ENCODE results near the gene EGFLAM. TPM values are rescaled to one million over a fixed set of nuclear protein-coding genes. Genes with fewer than 3 reads are reported as not detected.

The EGFLAM gene
- total and polyA plus RNA-seq, 2 of the 4 experiments (the other 2 are of a cell fraction), result 0.77 to 1.1 TPM

DNA sequence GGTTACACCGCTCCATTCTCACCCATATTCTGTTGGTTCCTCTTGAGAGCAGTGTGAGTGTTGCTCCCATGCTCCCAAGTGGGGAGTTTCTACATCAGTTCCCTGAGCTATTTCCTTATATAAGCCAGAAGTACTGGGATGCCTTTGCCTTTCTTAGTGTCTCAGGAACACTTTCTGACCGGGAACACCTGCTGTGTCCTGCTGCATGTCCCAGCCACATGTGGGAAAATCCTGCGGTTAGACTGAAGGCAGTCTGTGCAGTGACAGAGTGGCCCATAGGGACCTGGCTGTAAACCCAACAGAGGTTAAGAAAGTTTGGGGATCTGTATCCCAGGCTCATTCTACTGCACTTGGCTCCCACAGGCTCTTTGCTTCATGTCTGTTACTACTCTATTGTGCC, 126.0 kb downstream of the EGFLAM start:
- Histone ChIP-seq H3K27me3 (ENCODE audit: control insufficient read depth, insufficient read depth, low read length) (peaks cover 10% of the 10 kb centered on the region), H3K4me2 (ENCODE audit: low read depth, low read length) (no peak overlapping the region), H3K4me3 (ENCODE audit: insufficient read depth, low read depth, low read length) (no peak overlapping the region), H2BK15ac (ENCODE audit: low read depth, low read length) (no peak overlapping the region), H3K4ac (ENCODE audit: low read depth, low read length) (no peak overlapping the region), H2BK5ac (ENCODE audit: low read depth, low read length, poor library complexity, severe bottlenecking) (no peak overlapping the region), H2AK9ac (replicated peaks; ENCODE audit: low read depth, low read length, poor library complexity) (no peak overlapping the region), H2AK5ac (ENCODE audit: low read depth, low read length) (no peak overlapping the region), H3K4me1 (ENCODE audit: control insufficient read depth, insufficient read depth, low read length) (no peaks in the 10 kb centered on the region; the same call in 1 of the 2 replicates), H3K23ac (ENCODE audit: low read depth, low read length) (no peak overlapping the region), H3K9me1 (ENCODE audit: insufficient read depth, low read length) (no peaks in the 10 kb centered on the region), H3K56ac (ENCODE audit: extremely low read depth, insufficient read depth, low read length) (no peak overlapping the region), H4K5ac (ENCODE audit: low read depth, low read length) (no peak overlapping the region), H3K9me3 (ENCODE audit: control insufficient read depth, insufficient read depth, low read length) (no peaks in the 10 kb centered on the region), H2BK20ac (ENCODE audit: low read depth, low read length) (no peak overlapping the region), H3K79me1 (ENCODE audit: low read depth in 1 of 2, low read length in 2 of 2) (no peaks in the 10 kb centered on the region), H3K36me3 (ENCODE audit: control insufficient read depth, insufficient read depth, low read length) (no peaks in the 10 kb centered on the region), H2BK120ac (ENCODE audit: low read depth, low read length) (no peak overlapping the region), H3K18ac (ENCODE audit: low read depth, low read length) (no peak overlapping the region), H3K27ac (ENCODE audit: insufficient read depth, low read length) (no peak overlapping the region), H3K14ac (replicated peaks; ENCODE audit: low read depth, low read length) (no peak overlapping the region), H2AFZ (replicated peaks; ENCODE audit: low read length, poor library complexity) (no peak overlapping the region), H4K20me1 (ENCODE audit: insufficient read depth, low read length) (no peaks in the 10 kb centered on the region), H4K91ac (ENCODE audit: insufficient read depth, low read depth, low read length) (no peak overlapping the region), H3K9ac (ENCODE audit: low read depth, low read length) (no peak overlapping the region), H4K8ac (ENCODE audit: low read depth in 2 of 2, low read length in 2 of 2) (no peak overlapping the region)
- ATAC-seq (ENCODE audit: low read depth) (no peak), DNase-seq (no peak)
- BruUV-seq (replicated peaks), result no TSS peak
- WGBS, 2 experiments (ENCODE audit: extremely low coverage in 2 of 2, insufficient read length in 1 of 2), result 88% methylated on average over 1 of the region's 3 CpGs; no CpG with 5 or more reads in 1 of the 2 experiments
- TF ChIP-seq MXI1 (IDR thresholded peaks at IDR 0.05; ENCODE audit: borderline replicate concordance, low read depth, low read length), result no peak
- TF ChIP-seq RFX5 (IDR thresholded peaks at IDR 0.05; ENCODE audit: low read depth, low read length), result no peak
- no peak for TF ChIP-seq RAD21 (IDR thresholded peaks at IDR 0.05; ENCODE audit: low read length)
- no peak for TF ChIP-seq CHD1 (IDR thresholded peaks at IDR 0.05; ENCODE audit: low read depth, low read length)
- TF ChIP-seq FOS (IDR thresholded peaks at IDR 0.05; ENCODE audit: low read depth, low read length), result no peak
- TF ChIP-seq POLR2A (IDR thresholded peaks at IDR 0.05; ENCODE audit: low read depth, low read length), result no peak
- TF ChIP-seq MAZ (IDR thresholded peaks at IDR 0.05; ENCODE audit: borderline replicate concordance, low read depth, low read length), result no peak
- TF ChIP-seq, protein P1, sequence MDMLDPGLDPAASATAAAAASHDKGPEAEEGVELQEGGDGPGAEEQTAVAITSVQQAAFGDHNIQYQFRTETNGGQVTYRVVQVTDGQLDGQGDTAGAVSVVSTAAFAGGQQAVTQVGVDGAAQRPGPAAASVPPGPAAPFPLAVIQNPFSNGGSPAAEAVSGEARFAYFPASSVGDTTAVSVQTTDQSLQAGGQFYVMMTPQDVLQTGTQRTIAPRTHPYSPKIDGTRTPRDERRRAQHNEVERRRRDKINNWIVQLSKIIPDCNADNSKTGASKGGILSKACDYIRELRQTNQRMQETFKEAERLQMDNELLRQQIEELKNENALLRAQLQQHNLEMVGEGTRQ (IDR thresholded peaks at IDR 0.05; ENCODE audit: low read depth, low read length), result no peak
- TF ChIP-seq MAFK (IDR thresholded peaks at IDR 0.05; ENCODE audit: low read depth, low read length), result no peak
- TF ChIP-seq SMC3 (IDR thresholded peaks at IDR 0.05; ENCODE audit: low read depth, low read length), result no peak
- no peak for TF ChIP-seq CEBPB (IDR thresholded peaks at IDR 0.05; ENCODE audit: low read depth, low read length)
- TF ChIP-seq BHLHE40 (IDR thresholded peaks at IDR 0.05; ENCODE audit: low read depth, low read length), result no peak
- TF ChIP-seq, protein P2, sequence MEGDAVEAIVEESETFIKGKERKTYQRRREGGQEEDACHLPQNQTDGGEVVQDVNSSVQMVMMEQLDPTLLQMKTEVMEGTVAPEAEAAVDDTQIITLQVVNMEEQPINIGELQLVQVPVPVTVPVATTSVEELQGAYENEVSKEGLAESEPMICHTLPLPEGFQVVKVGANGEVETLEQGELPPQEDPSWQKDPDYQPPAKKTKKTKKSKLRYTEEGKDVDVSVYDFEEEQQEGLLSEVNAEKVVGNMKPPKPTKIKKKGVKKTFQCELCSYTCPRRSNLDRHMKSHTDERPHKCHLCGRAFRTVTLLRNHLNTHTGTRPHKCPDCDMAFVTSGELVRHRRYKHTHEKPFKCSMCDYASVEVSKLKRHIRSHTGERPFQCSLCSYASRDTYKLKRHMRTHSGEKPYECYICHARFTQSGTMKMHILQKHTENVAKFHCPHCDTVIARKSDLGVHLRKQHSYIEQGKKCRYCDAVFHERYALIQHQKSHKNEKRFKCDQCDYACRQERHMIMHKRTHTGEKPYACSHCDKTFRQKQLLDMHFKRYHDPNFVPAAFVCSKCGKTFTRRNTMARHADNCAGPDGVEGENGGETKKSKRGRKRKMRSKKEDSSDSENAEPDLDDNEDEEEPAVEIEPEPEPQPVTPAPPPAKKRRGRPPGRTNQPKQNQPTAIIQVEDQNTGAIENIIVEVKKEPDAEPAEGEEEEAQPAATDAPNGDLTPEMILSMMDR (conservative IDR thresholded peaks at IDR 0.05; ENCODE audit: low read depth, low read length), result no peak
- TF ChIP-seq, protein P3, sequence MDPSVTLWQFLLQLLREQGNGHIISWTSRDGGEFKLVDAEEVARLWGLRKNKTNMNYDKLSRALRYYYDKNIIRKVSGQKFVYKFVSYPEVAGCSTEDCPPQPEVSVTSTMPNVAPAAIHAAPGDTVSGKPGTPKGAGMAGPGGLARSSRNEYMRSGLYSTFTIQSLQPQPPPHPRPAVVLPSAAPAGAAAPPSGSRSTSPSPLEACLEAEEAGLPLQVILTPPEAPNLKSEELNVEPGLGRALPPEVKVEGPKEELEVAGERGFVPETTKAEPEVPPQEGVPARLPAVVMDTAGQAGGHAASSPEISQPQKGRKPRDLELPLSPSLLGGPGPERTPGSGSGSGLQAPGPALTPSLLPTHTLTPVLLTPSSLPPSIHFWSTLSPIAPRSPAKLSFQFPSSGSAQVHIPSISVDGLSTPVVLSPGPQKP (IDR thresholded peaks at IDR 0.05; ENCODE audit: borderline replicate concordance, low read depth, low read length), result no peak
- ChIA-PET CTCF (interaction anchor here (3.0 kb wide), 1 partner anchor 57 kb away, joined by 12 read pairs; no protein-coding TSS in a partner anchor), POLR2A (ENCODE audit: unreplicated experiment) (no interaction called here)
- dilution Hi-C loops (cut with HindIII; ENCODE audit: low sequenced_read_pairs, unreplicated experiment) (no loop called here), in situ Hi-C loops (cut with MboI; ENCODE audit: low sequenced_read_pairs) (loop anchor here (25.0 kb wide), 1 partner anchor 928 kb away; no protein-coding TSS in a partner anchor), intact Hi-C loops (cut with micrococcal nuclease) (loop anchor here (5.0 kb wide), 2 partner anchors 168 to 898 kb away; no protein-coding TSS in a partner anchor)

Measured in IMR-90 (cell line).